Neural crest cell (in vitro differentiated cells): ENCODE measurements around the gene RNLS. TPM values are rescaled to one million over a fixed set of nuclear protein-coding genes. Genes with fewer than 3 reads are reported as not detected.

Source experiments
- DNase-seq: peaks from one replicate; pipeline ENCODE4 v3.0.0; 2021; ENCODE audit warnings: low read depth, mixed read lengths, low spot score
- H3K27ac Mint-ChIP-seq: one replicate; pipeline ENCODE4 v1.8.0; 2021; ENCODE audit warnings: mild to moderate bottlenecking, mixed read lengths; ENCODE audit not compliant: unreplicated experiment
- H3K27me3 Mint-ChIP-seq: 2 replicates; pipeline ENCODE4 v1.8.0; 2021; ENCODE audit warnings: low read depth, mild to moderate bottlenecking, mixed read lengths
- H3K36me3 Mint-ChIP-seq: 2 replicates; pipeline ENCODE4 v1.8.0; 2021; ENCODE audit warnings: low read depth, mild to moderate bottlenecking, mixed read lengths
- H3K4me1 Mint-ChIP-seq: 2 replicates; pipeline ENCODE4 v1.8.0; 2021; ENCODE audit warnings: mixed read lengths
- H3K4me3 Mint-ChIP-seq: one replicate; pipeline ENCODE4 v1.8.0; 2021; ENCODE audit warnings: mild to moderate bottlenecking, mixed read lengths
- H3K9me3 Mint-ChIP-seq: 2 replicates; pipeline ENCODE4 v1.8.0; 2021; ENCODE audit warnings: mixed read lengths
- CTCF ChIP-seq: fragments of 200-600 bp; sonication (generic); conservative IDR thresholded peaks from 2 replicates; pipeline ENCODE4 v1.5.0; 2021; ENCODE audit warnings: antibody characterized with exemption, mild to moderate bottlenecking
- total RNA-seq: library from RNA; stranded (reverse); gene quantifications from 2 replicates; pipeline ENCODE4 v1.2.1, GENCODE V29; 2021

Gene RNLS
- total RNA-seq, 1 donor from 2014 or later, result 3.3 TPM

DNA sequence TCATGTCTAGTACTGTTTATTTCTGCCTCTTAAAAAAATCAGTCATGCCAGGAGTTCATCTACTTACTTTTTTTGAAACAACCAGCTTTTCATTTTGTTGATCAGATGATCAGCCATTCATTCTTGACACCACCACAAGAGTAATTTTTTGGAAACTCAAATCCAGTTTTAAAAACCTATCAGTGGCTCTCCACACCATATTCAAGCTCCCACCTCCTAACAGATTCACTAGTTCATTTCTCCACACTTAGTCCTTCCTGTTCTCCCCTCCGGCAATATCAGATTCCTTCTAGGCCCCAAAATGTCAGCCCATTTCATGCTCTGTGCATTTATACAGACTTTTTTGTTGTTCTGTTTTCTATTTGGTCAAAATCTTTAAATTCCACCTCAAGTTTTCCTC, 341.6 kb downstream of the RNLS start:
- H3K36me3 Mint-ChIP-seq, result no peaks in the 10 kb centered on the region
- DNase-seq, result no peak
- no peak overlapping the region for H3K27ac Mint-ChIP-seq
- no peaks in the 10 kb centered on the region for H3K27me3 Mint-ChIP-seq
- H3K9me3 Mint-ChIP-seq, result no peaks in the 10 kb centered on the region
- peaks cover 73% of the 10 kb centered on the region for H3K4me1 Mint-ChIP-seq
- no peak overlapping the region for H3K4me3 Mint-ChIP-seq
- TF ChIP-seq CTCF, result no peak

DNA sequence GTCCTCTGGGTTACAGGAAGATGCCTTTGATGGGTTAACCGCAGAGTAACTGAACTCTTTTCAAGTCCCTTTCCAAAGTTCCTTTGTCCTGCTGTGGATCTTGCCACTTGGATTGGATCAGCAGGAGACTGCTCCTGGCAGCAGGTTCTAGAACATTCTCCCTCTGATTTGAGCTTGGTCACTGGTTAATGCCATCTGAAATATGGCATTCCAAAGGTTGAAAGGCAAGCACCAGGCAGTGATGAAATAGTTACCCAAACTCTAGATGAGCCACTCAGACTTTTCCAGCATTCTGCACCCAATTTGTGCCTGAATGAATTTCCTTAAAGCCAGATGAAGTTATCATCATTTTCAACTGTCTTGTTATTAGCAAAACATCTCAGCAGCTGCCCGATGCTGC, 343.9 kb downstream of the RNLS start:
- no peak for TF ChIP-seq CTCF
- Mint-ChIP-seq H3K4me3 (no peak overlapping the region), H3K9me3 (peaks cover 3% of the 10 kb centered on the region), H3K36me3 (no peaks in the 10 kb centered on the region), H3K27ac (no peak overlapping the region), H3K27me3 (no peaks in the 10 kb centered on the region), H3K4me1 (peaks cover 57% of the 10 kb centered on the region)
- DNase-seq, result no peak

DNA sequence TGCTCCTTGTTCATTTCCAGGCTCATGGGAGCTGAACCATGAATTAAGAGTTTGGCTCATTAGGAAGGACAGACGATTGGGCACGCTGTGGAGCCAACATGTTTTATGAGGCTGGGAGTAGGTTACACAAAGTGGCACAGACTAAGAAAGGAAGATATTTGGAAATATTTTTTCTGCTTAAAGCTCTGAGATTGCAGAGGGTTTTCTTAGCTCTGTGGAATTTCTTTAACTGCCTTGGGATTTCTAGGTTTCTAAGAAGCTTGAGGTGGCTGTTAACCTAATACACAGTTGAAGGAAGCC, 344.6 kb downstream of the RNLS start:
- H3K4me1 Mint-ChIP-seq, result peaks cover 57% of the 10 kb centered on the region
- TF ChIP-seq CTCF, result no peak
- no peak overlapping the region for H3K27ac Mint-ChIP-seq
- H3K4me3 Mint-ChIP-seq, result no peak overlapping the region
- DNase-seq, result no peak
- no peaks in the 10 kb centered on the region for H3K27me3 Mint-ChIP-seq
- H3K9me3 Mint-ChIP-seq, result peaks cover 3% of the 10 kb centered on the region
- no peaks in the 10 kb centered on the region for H3K36me3 Mint-ChIP-seq

GRCh38 chr10:88237896-88238614, 345.1 kb downstream of the RNLS start:
- H3K9me3 Mint-ChIP-seq, result peaks cover 3% of the 10 kb centered on the region
- no peak for DNase-seq
- TF ChIP-seq CTCF, result no peak
- H3K4me3 Mint-ChIP-seq, result no peak overlapping the region
- H3K4me1 Mint-ChIP-seq, result peaks cover 55% of the 10 kb centered on the region
- H3K27ac Mint-ChIP-seq, result no peak overlapping the region
- no peaks in the 10 kb centered on the region for H3K27me3 Mint-ChIP-seq
- H3K36me3 Mint-ChIP-seq, result no peaks in the 10 kb centered on the region

- Mint-ChIP-seq H3K4me3 (no peak overlapping the region), H3K4me1 (peaks cover 59% of the 10 kb centered on the region), H3K9me3 (peaks cover 5% of the 10 kb centered on the region), H3K36me3 (no peaks in the 10 kb centered on the region), H3K27me3 (no peaks in the 10 kb centered on the region), H3K27ac (no peak overlapping the region)
- DNase-seq, result no peak
- TF ChIP-seq CTCF, result no peak
These were observed 346.9 kb downstream of the RNLS start for GRCh38 chr10:88236121-88236743.
